Fibroblast of lung (primary cell): ENCODE measurements around the gene OLIG1. TPM values are rescaled to one million over a fixed set of nuclear protein-coding genes. Genes with fewer than 3 reads are reported as not detected.

ENCODE experiments used
- DNase-seq, 2 donors: peaks; one replicate each; pipeline versions ENCODE4 v3.0.0 to v3.0.0-alpha.2; 2010; ENCODE audit warnings: low read depth in 2 of 2
- H2AFZ ChIP-seq: 2 replicates; pipeline ENCODE4 v1.5.1; 2012; ENCODE audit warnings: low read length, control low read depth, inconsistent platforms
- H3K27ac ChIP-seq: 2 replicates; pipeline ENCODE4 v1.5.1; 2011; ENCODE audit warnings: low read length, control low read depth; ENCODE audit not compliant: insufficient read depth
- H3K27me3 ChIP-seq: 2 replicates; pipeline ENCODE4 v1.5.1; 2011; ENCODE audit warnings: mild to moderate bottlenecking, low read length; ENCODE audit not compliant: control insufficient read depth, insufficient read depth
- H3K36me3 ChIP-seq: 2 replicates; pipeline ENCODE4 v1.5.1; 2011; ENCODE audit warnings: low read length; ENCODE audit not compliant: control insufficient read depth, insufficient read depth
- H3K4me1 ChIP-seq: 2 replicates; pipeline ENCODE4 v1.5.1; 2011; ENCODE audit warnings: low read length; ENCODE audit not compliant: control insufficient read depth, insufficient read depth; ENCODE audit errors: extremely low read depth
- H3K4me2 ChIP-seq: 2 replicates; pipeline ENCODE4 v1.5.1; 2011; ENCODE audit warnings: low read length, control low read depth; ENCODE audit not compliant: insufficient read depth; ENCODE audit errors: extremely low read depth
- H3K4me3 ChIP-seq, 4 experiments: fragments of 200-600 bp in 1 of 4; sonication (generic) in 1 of 4; replicated peaks in 1 of 4; 2 replicates each; pipeline ENCODE4 v1.5.1; 2011 to 2016; ENCODE audit warnings: low read length in 4 of 4, low read depth in 3 of 4, mild to moderate bottlenecking in 3 of 4, control low read depth in 2 of 4, inconsistent platforms in 1 of 4, mixed read lengths in 1 of 4; ENCODE audit not compliant: insufficient read depth in 1 of 4; ENCODE audit errors: control extremely low read depth in 1 of 4
- H3K79me2 ChIP-seq: 2 replicates; pipeline ENCODE4 v1.5.1; 2012; ENCODE audit warnings: mild to moderate bottlenecking, low read length, inconsistent platforms; ENCODE audit not compliant: control insufficient read depth, insufficient read depth
- H3K9ac ChIP-seq: 2 replicates; pipeline ENCODE4 v1.5.1; 2011; ENCODE audit warnings: mild to moderate bottlenecking, low read length, control low read depth; ENCODE audit not compliant: insufficient read depth
- H3K9me3 ChIP-seq: 2 replicates; pipeline ENCODE4 v1.5.1; 2012; ENCODE audit warnings: low read depth, low read length; ENCODE audit not compliant: control insufficient read depth, insufficient read depth
- H4K20me1 ChIP-seq: 2 replicates; pipeline ENCODE4 v1.5.1; 2011; ENCODE audit warnings: low read length; ENCODE audit not compliant: control insufficient read depth, insufficient read depth; ENCODE audit errors: extremely low read depth
- CTCF ChIP-seq, 2 donors: IDR thresholded peaks in 1 of 2; conservative IDR thresholded peaks in 1 of 2; 1 replicate in 1 of 2; 2 replicates in 1 of 2; pipeline ENCODE4 v1.5.1; 2011 to 2012; ENCODE audit warnings: low read length in 2 of 2, control low read depth in 1 of 2, inconsistent platforms in 1 of 2, low read depth in 1 of 2, mild to moderate bottlenecking in 1 of 2
- EZH2 ChIP-seq: IDR thresholded peaks from 2 replicates; pipeline ENCODE4 v1.5.1; 2012; ENCODE audit warnings: low read length, control low read depth, mild to moderate bottlenecking; ENCODE audit errors: missing control alignments
- polyA plus RNA-seq, 2 donors: library from polyadenylated mRNA; depleted of rRNA in 1 of 2; stranded (reverse) in 1 of 2; unstranded in 1 of 2; fragments of >200 nt; gene quantifications; 2 replicates each; pipeline ENCODE4 v1.2.1, GENCODE V29; 2011 to 2012; ENCODE audit warnings: missing spikeins in 1 of 2
- total RNA-seq: library from RNA; depleted of rRNA; stranded (reverse); fragments of >200 nt; gene quantifications from 2 replicates; pipeline ENCODE4 v1.2.1, GENCODE V29; 2014

Gene OLIG1
- total and polyA plus RNA-seq, 2 donors (not counting 1 experiment from before 2014, with no cell fraction given): not detected

GRCh38 chr21:33110340-33110715 is 40.4 kb downstream of the OLIG1 start:
- H3K9me3 ChIP-seq: no peaks in the 10 kb centered on the region
- H4K20me1 ChIP-seq: no peaks in the 10 kb centered on the region
- H3K79me2 ChIP-seq: no peaks in the 10 kb centered on the region
- peaks cover 51% of the 10 kb centered on the region for H3K27me3 ChIP-seq
- H3K4me1 ChIP-seq: no peaks in the 10 kb centered on the region
- no peak overlapping the region for H3K9ac ChIP-seq
- H2AFZ ChIP-seq: no peak overlapping the region
- no peaks in the 10 kb centered on the region for H3K36me3 ChIP-seq
- H3K27ac ChIP-seq: no peak overlapping the region
- H3K4me2 ChIP-seq: no peak overlapping the region
- DNase-seq: no peak
- H3K4me3 ChIP-seq: no peak overlapping the region
- TF ChIP-seq CTCF (conservative IDR thresholded peaks at IDR 0.05 in 1 of 2, IDR thresholded peaks at IDR 0.05 in 1 of 2; ENCODE audit: low read depth in 1 of 2, low read length in 2 of 2) (no peak), EZH2 (no peak)

DNA sequence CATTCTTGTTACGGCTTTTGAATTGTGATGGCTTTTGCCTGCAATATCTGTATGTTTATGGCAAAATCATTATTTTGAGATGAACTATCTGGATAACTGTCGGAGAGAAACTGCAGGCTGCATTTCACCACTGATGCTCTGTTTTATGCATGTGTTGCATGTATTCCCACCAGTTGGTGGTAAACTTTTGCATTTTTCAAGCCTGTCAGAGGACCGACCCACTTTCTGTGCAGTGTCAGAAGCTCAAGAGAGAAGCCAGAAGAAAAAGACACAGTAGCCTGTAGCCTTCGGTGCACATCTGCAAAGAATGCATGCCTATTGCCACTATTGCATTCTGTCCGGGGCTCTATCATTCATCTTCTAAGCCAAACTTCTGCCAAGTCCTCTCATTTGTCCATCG is 41.6 kb downstream of the OLIG1 start:
- H3K9ac ChIP-seq: no peak overlapping the region
- no peaks in the 10 kb centered on the region for H3K36me3 ChIP-seq
- H3K27ac ChIP-seq: no peak overlapping the region
- H3K79me2 ChIP-seq: no peaks in the 10 kb centered on the region
- no peaks in the 10 kb centered on the region for H4K20me1 ChIP-seq
- DNase-seq: no peak
- no peak for TF ChIP-seq CTCF (conservative IDR thresholded peaks at IDR 0.05 in 1 of 2, IDR thresholded peaks at IDR 0.05 in 1 of 2; ENCODE audit: low read depth in 1 of 2, low read length in 2 of 2)
- peak; percentile 71 for TF ChIP-seq EZH2
- no peak overlapping the region for H3K4me2 ChIP-seq
- H3K9me3 ChIP-seq: no peaks in the 10 kb centered on the region
- H2AFZ ChIP-seq: no peak overlapping the region
- H3K4me3 ChIP-seq: no peak overlapping the region
- no peaks in the 10 kb centered on the region for H3K4me1 ChIP-seq
- peaks cover 53% of the 10 kb centered on the region for H3K27me3 ChIP-seq

DNA sequence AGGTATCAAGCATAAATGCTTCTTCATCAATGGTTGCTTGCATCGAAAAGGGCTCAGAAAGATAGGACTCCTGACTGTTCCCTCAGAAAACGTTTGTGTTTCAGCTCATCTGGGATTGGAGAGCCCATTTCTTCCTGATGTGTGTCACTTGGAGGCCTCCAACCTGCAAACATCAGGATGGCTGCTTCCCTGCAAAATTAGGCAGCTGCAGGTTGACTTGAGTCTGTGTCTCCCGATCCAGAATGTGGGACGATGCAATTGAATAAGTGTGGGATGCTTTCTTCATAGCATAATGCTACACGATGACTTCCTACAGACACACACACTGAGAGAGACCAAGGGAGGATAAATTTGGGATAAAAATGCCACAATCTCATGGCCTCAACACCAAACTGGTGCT is 42.2 kb downstream of the OLIG1 start:
- H3K79me2 ChIP-seq: no peaks in the 10 kb centered on the region
- H4K20me1 ChIP-seq: no peaks in the 10 kb centered on the region
- TF ChIP-seq EZH2 (no peak), CTCF (conservative IDR thresholded peaks at IDR 0.05 in 1 of 2, IDR thresholded peaks at IDR 0.05 in 1 of 2; ENCODE audit: low read depth in 1 of 2, low read length in 2 of 2) (no peak)
- no peak overlapping the region for H3K4me3 ChIP-seq
- no peaks in the 10 kb centered on the region for H3K9me3 ChIP-seq
- no peak overlapping the region for H3K9ac ChIP-seq
- no peak for DNase-seq
- no peaks in the 10 kb centered on the region for H3K36me3 ChIP-seq
- H2AFZ ChIP-seq: no peak overlapping the region
- no peak overlapping the region for H3K27ac ChIP-seq
- H3K4me2 ChIP-seq: no peak overlapping the region
- no peaks in the 10 kb centered on the region for H3K4me1 ChIP-seq
- H3K27me3 ChIP-seq: peaks cover 53% of the 10 kb centered on the region
